ENCODE data around the gene CYP3A7. TPM values are rescaled to one million over a fixed set of nuclear protein-coding genes. Genes with fewer than 3 reads are reported as not detected.
"Not testable (repeated sequence)": the region's sequence is repeated elsewhere in the genome, so short reads cannot be mapped to it uniquely, and the experiment has no call there.

Gene CYP3A7
- total RNA-seq, 1 experiment from 2014 or later: not detected

DNA sequence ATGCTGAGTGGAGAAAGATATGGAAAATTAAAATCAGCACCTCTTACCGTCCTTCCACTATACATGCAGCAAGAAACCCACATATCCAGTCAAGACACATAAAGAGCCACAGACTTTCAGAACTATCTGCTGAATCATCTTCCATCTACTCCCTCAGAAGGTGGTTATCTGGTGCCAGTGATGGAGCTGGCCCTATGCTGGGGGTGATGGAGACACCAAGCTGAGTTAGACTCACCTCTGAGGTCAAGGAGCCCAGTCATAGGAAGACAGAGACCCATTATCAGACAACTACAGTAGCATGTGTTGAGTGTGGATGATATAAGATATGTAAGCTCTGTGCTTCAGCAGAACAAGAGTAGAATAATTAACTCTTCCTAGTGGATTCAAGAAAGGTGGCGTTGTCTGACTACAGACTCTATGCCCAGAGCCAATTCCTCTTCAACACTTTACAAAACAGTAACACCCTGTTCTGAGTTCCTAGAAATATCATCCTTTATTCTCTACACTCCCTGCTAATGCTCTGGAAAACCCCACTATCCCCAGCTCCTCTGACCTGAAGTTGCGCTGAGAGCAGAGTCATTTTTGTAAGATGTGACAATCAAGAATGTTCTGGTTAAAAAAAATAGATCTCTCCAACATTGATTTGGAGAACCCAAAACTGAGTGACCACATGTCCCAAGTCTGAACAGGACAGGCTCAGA, 69.5 kb downstream of the CYP3A7 start:
- no peak overlapping the region for H4K8ac ChIP-seq (replicated peaks; ENCODE audit: insufficient read length, low read depth, low read length)
- no peaks in the 10 kb centered on the region for H3K4me1 ChIP-seq (ENCODE audit: insufficient read depth, low read length)
- no peak overlapping the region for H3K14ac ChIP-seq (ENCODE audit: insufficient read depth, low read length)
- H4K5ac ChIP-seq (ENCODE audit: insufficient read length, low read depth, low read length): no peak overlapping the region
- H3K56ac ChIP-seq (ENCODE audit: insufficient read length, low read depth, low read length): no peak overlapping the region
- H3K18ac ChIP-seq (ENCODE audit: insufficient read length, low read depth, low read length): no peak overlapping the region
- DNase-seq: no peak
- no peak overlapping the region for H2AFZ ChIP-seq (ENCODE audit: low read length)
- no peak overlapping the region for H2BK12ac ChIP-seq (ENCODE audit: insufficient read length, low read depth, low read length)
- H3K9me3 Mint-ChIP-seq: peaks cover 1 to 2% of the 10 kb centered on the region in 2 experiments; a peak in 3 of 5 replicates
- peaks cover under 1 to 9% (median 2%) of the 10 kb centered on the region in 3 experiments for H3K36me3 Mint-ChIP-seq (ENCODE audit: insufficient read depth in 1 of 3, low read depth in 3 of 3)
- no peak overlapping the region for H3K9ac ChIP-seq (ENCODE audit: extremely low read depth, insufficient read length, low read length)
- no peak overlapping the region for H2AK5ac ChIP-seq (ENCODE audit: insufficient read length, low read length)
- no peak overlapping the region for H2BK120ac ChIP-seq (ENCODE audit: low read depth, low read length, poor library complexity, severe bottlenecking)
- H3K9me3 ChIP-seq (ENCODE audit: control insufficient read depth, low read depth, low read length): no peaks in the 10 kb centered on the region
- no peaks in the 10 kb centered on the region for H3K4me1 Mint-ChIP-seq
- H3K4ac ChIP-seq (ENCODE audit: low read depth, low read length): no peak overlapping the region
- no peak overlapping the region for H3T11ph ChIP-seq (ENCODE audit: low read length)
- no peaks in the 10 kb centered on the region for H3K79me1 ChIP-seq (ENCODE audit: insufficient read depth, low read depth, low read length, poor library complexity, severe bottlenecking)
- TF ChIP-seq CTCF (conservative IDR thresholded peaks at IDR 0.05): no peak
- no peak overlapping the region for H3K4me2 ChIP-seq (ENCODE audit: insufficient read depth, insufficient read length, low read length)
- no peak overlapping the region for H3K4me3 Mint-ChIP-seq
- no peak overlapping the region for H2BK15ac ChIP-seq (ENCODE audit: low read depth, low read length)
- no peak overlapping the region for H3K23ac ChIP-seq (ENCODE audit: insufficient read length, low read depth, low read length)
- no peak overlapping the region for H3K27ac ChIP-seq (ENCODE audit: insufficient read length, low read depth, low read length)
- no peaks in the 10 kb centered on the region for H3K27me3 ChIP-seq (ENCODE audit: insufficient read depth, low read length)
- no CpG with 5 or more reads among the region's 3 CpGs for WGBS (ENCODE audit: extremely low coverage, insufficient read length, low lambda C conversion rate)
- no peak overlapping the region for H3K27ac Mint-ChIP-seq
- no peak overlapping the region for H2BK20ac ChIP-seq (ENCODE audit: low read depth, low read length, poor library complexity, severe bottlenecking)
- H4K91ac ChIP-seq (ENCODE audit: insufficient read length, low read depth, low read length): no peak overlapping the region
- no peaks in the 10 kb centered on the region for H4K20me1 ChIP-seq (ENCODE audit: control insufficient read depth, insufficient read depth, insufficient read length)
- H3K27me3 Mint-ChIP-seq (ENCODE audit: low read depth): no peaks in the 10 kb centered on the region
- no peaks in the 10 kb centered on the region for H3K23me2 ChIP-seq (ENCODE audit: insufficient read length, low read depth, low read length, poor library complexity, severe bottlenecking)
- H3K79me2 ChIP-seq (ENCODE audit: insufficient read depth, low read length): no peaks in the 10 kb centered on the region
- no peak overlapping the region for H2BK5ac ChIP-seq (ENCODE audit: insufficient read length, low read length)

- H2BK20ac ChIP-seq (ENCODE audit: low read depth, low read length, poor library complexity, severe bottlenecking); H3K4me1 Mint-ChIP-seq; H3K4me3 Mint-ChIP-seq; H2BK5ac ChIP-seq (ENCODE audit: insufficient read length, low read length); H3K27ac ChIP-seq (ENCODE audit: insufficient read length, low read depth, low read length); H2BK15ac ChIP-seq (ENCODE audit: low read depth, low read length); H3K79me2 ChIP-seq (ENCODE audit: insufficient read depth, low read length); H2BK12ac ChIP-seq (ENCODE audit: insufficient read length, low read depth, low read length); DNase-seq; H3K14ac ChIP-seq (ENCODE audit: insufficient read depth, low read length); H3K18ac ChIP-seq (ENCODE audit: insufficient read length, low read depth, low read length); H2AFZ ChIP-seq (ENCODE audit: low read length); H4K20me1 ChIP-seq (ENCODE audit: control insufficient read depth, insufficient read depth, insufficient read length); H2AK5ac ChIP-seq (ENCODE audit: insufficient read length, low read length); H3K4me1 ChIP-seq (ENCODE audit: insufficient read depth, low read length); H3K27me3 ChIP-seq (ENCODE audit: insufficient read depth, low read length); H3K56ac ChIP-seq (ENCODE audit: insufficient read length, low read depth, low read length); H3K23me2 ChIP-seq (ENCODE audit: insufficient read length, low read depth, low read length, poor library complexity, severe bottlenecking); H3K4ac ChIP-seq (ENCODE audit: low read depth, low read length); H4K8ac ChIP-seq (replicated peaks; ENCODE audit: insufficient read length, low read depth, low read length); H3T11ph ChIP-seq (ENCODE audit: low read length); H4K91ac ChIP-seq (ENCODE audit: insufficient read length, low read depth, low read length); H4K5ac ChIP-seq (ENCODE audit: insufficient read length, low read depth, low read length); H3K79me1 ChIP-seq (ENCODE audit: insufficient read depth, low read depth, low read length, poor library complexity, severe bottlenecking); H3K4me2 ChIP-seq (ENCODE audit: insufficient read depth, insufficient read length, low read length); H3K23ac ChIP-seq (ENCODE audit: insufficient read length, low read depth, low read length); H2BK120ac ChIP-seq (ENCODE audit: low read depth, low read length, poor library complexity, severe bottlenecking); H3K9ac ChIP-seq (ENCODE audit: extremely low read depth, insufficient read length, low read length); H3K27ac Mint-ChIP-seq; H3K9me3 ChIP-seq (ENCODE audit: control insufficient read depth, low read depth, low read length); H3K27me3 Mint-ChIP-seq (ENCODE audit: low read depth): not testable (repeated sequence)
- Mint-ChIP-seq H3K36me3 (ENCODE audit: insufficient read depth in 1 of 3, low read depth in 3 of 3) (peaks cover 12 to 29% (median 17%) of the 10 kb centered on the region in 3 experiments), H3K9me3 (peaks cover 25 to 28% of the 10 kb centered on the region in 2 experiments)
- no CpG with 5 or more reads among the region's 5 CpGs for WGBS (ENCODE audit: extremely low coverage, insufficient read length, low lambda C conversion rate)
These were observed 77.1 kb downstream of the CYP3A7 start for GRCh38 chr7:99657879-99658278.

All from H9 (cell line).